PC-9 (cell line): ENCODE results near the gene GGTA1.

Experiments
- EZH2 ChIP-seq: fragments of 200-600 bp; sonication (generic); IDR thresholded peaks from 2 replicates; pipeline ENCODE4 v1.8.0; 2017; ENCODE audit warnings: antibody characterized with exemption, low read depth
- TF ChIP-seq, protein P1 (sequence below): fragments of 200-600 bp; sonication (generic); conservative IDR thresholded peaks from 2 replicates; pipeline ENCODE4 v1.6.1; 2017; ENCODE audit warnings: mixed run types, antibody characterized with exemption, mild to moderate bottlenecking, moderate library complexity

DNA sequence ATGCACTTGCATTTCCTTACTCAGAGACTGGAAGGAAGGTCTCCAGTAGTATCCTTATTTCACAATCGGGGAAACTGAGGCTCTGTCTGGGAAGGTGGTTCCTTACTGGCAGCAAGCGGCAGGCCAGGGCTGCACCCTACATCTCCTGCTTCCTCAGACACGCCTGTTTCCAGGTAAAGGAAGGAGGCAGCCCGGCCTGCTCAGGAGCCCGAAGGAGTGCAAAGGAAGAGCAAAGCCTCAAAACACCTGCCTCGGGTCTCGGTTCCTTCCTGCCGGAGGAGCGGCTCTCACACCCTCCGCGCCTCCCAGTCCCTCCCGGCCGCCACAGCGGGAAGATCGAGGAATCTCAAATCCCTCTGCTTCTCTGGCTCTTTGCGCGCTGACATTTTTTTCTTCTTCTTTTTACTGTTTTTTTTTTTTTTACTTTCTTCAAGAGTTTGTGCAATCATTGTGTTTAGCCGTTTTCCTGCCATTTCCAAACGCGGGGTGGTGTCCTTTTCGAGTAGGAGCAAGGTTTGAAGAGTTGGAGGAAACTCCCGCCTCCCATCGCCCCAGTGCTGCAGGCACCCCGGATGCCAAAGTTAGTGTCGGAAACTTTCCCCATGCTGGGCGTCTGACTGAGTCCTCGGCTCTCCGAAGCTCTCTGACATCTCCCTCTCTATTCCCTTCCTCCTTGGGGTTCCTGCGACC lies 1.0 kb downstream of the GGTA1 start:
- no peak for TF ChIP-seq EZH2
- TF ChIP-seq, protein P1, sequence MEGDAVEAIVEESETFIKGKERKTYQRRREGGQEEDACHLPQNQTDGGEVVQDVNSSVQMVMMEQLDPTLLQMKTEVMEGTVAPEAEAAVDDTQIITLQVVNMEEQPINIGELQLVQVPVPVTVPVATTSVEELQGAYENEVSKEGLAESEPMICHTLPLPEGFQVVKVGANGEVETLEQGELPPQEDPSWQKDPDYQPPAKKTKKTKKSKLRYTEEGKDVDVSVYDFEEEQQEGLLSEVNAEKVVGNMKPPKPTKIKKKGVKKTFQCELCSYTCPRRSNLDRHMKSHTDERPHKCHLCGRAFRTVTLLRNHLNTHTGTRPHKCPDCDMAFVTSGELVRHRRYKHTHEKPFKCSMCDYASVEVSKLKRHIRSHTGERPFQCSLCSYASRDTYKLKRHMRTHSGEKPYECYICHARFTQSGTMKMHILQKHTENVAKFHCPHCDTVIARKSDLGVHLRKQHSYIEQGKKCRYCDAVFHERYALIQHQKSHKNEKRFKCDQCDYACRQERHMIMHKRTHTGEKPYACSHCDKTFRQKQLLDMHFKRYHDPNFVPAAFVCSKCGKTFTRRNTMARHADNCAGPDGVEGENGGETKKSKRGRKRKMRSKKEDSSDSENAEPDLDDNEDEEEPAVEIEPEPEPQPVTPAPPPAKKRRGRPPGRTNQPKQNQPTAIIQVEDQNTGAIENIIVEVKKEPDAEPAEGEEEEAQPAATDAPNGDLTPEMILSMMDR, result peak; percentile 43; the same call in 1 of the 2 replicates
